GM12872 (cell line): ENCODE results near the gene BRAF.

Source experiments
- CTCF ChIP-seq: IDR thresholded peaks from 3 replicates; pipeline ENCODE4 v1.5.1; 2011; ENCODE audit warnings: low read depth, mild to moderate bottlenecking, low read length, moderate library complexity; ENCODE audit not compliant: insufficient read depth

The BRAF gene

GRCh38 chr7:140866926-140867325, 57.8 kb downstream of the BRAF start:
- TF ChIP-seq CTCF, result no peak

- TF ChIP-seq CTCF, result no peak
These were observed 60.0 kb downstream of the BRAF start for GRCh38 chr7:140864732-140865131.

- no peak for TF ChIP-seq CTCF
These were observed 60.9 kb downstream of the BRAF start for GRCh38 chr7:140863867-140864266.

- no peak for TF ChIP-seq CTCF
These were observed 61.5 kb downstream of the BRAF start for GRCh38 chr7:140863184-140863583.

- no peak for TF ChIP-seq CTCF
These were observed 67.7 kb downstream of the BRAF start for GRCh38 chr7:140857048-140857447.

- TF ChIP-seq CTCF, result no peak
These were observed 83.5 kb downstream of the BRAF start for GRCh38 chr7:140841166-140841715.

GRCh38 chr7:140831724-140832123, 93.0 kb downstream of the BRAF start:
- no peak for TF ChIP-seq CTCF
